HG02943 (cell line): Measurements from ENCODE around the gene MTMR12.

Experiments
- ATAC-seq: cut with Tn5 transposase; IDR thresholded peaks from one replicate; pipeline ENCODE4 v1.9.1; 2021; ENCODE audit warnings: mild to moderate bottlenecking, low read depth, moderate library complexity; ENCODE audit not compliant: unreplicated experiment

Gene MTMR12

DNA sequence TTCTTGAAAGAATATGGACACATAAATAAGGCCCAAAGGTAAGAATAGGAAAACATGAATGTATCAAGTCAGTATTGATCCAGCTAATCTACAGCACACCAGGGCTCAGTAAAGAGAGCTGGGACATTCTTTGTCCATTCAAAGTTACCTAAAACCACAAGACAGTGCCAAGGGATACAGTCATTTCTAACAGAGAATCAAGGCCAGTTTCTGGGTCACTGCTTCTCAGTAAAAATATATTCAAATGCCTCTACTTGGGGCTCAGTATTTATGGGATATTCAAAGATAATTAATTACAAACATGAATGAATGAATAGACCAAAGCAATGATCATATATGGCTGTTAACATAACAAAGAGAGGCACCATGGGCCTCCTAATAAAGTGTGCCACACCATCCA, 34.9 kb downstream of the MTMR12 start:
- no peak for ATAC-seq

DNA sequence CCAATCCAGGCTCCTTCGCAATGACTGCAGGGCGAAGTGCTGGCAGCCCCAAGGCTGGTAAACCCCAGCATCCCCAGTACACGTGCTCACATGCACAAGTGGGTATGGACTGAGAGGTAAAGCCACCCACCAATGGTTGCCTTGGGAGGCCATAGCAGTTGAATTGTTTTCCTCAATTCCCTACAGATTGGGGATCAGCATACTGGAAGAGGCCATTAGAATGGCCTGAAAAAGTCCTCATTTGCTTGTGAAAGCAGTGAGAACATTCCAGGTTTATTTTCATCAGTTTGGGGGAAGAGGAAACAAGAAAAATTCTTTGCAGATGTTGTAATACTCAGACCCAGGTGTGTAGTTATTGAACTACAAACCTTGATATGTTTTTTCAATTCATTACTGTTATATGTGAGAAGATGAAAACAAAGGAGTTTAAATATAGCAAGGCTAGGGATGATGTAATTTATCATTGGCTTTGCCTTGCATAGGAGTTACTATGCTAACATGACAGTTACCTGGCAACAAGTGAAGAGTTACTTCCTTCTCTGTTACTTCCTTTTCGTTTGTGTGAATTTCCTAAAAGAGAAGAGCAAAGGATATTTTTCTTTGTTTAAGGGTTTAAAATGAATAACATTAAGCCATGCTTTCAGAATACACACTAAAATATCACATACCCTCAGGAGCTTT, 36.4 kb downstream of the MTMR12 start:
- ATAC-seq, result no peak

DNA sequence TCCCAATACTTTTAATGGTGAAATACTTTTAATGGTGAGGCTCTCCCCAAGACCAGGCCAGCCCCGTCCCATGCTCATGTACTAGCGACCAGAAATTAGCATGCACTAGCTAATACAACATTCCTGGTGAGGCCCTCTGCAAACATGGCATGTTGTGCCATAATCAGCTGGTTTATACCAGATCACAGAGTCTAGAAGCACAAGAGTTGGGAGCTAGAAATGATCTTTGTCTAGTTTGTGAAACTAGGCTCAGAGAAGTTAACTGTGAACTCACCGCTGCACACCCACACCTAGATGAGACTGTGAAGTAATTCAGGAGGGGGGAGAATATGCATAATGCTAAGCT, 37.4 kb downstream of the MTMR12 start:
- no peak for ATAC-seq

DNA sequence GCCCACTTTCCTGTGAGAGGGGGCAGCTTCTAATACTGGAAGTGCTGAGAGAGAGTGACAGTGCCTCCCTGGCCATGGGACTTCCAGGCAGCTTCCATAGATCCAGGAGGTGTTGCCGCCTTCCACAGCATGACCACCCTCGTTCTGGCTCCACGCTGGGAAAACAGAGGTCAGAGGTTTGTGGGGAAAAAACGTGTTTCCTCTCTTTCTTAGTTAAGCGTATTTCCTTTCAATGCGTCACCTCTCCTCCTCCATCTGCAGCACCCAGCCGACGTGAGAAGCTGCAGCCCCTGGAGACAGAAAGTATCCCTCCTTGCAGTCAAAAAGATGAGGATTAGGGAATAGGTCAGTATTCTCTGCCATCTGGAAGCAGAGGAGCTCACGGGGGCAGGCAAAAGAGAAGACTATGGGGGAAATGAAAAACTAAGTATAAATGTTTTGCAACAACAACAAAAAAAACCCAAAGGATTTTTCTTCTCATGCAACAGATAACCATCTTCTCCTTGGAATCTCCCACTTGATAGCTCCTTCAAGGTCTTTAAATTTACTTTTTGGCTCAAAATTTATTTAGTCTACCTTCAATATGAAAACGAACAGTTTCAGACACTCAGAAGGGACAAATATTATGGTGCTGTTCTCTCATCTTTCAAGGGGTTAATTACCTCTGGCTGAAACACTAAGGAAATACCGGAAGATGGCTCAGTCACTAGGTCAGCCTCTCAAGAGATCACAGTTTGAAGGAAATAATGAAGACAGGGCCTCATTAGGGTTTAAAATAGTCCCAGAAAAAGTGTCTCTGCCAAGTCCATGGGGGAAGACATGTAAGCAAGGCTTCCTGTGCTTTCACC, 38.0 kb downstream of the MTMR12 start:
- ATAC-seq, result no peak

DNA sequence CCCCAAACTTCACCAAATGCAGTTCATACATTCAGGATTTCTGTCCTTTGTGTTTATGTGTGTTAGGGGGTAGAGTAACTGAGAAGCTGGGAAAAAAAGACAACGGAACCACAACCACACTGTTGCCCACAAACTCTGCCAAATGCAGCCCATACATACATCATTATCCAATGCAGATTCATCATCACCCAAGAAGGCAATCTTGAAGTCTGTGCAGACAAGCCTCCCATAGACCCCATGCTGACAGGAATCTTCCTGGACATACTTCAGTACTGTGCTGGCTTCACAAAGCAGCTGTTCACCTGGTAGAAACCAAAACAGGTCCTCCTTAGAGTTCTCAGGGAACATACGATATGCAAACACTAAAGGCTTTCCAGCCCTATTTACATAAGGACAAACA, 38.9 kb downstream of the MTMR12 start:
- no peak for ATAC-seq

DNA sequence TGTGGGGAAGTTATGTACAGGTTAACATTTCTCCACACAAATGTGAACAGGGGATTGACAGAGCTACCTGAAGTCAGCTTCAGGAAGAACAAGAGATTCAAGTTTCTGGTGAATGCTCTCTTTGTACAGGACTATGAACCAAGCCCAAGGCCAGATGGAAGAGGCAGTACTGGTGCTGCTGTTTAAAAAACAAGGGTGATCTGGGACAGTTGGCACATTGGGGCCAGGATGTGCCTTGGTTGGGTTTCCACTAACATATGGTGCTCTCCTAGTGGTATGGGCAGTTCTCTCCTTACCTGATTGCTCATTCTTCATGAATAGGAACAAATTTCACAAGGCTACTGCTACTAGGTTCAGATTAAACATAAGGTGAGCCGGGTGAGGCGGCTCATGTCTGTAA, 40.0 kb downstream of the MTMR12 start:
- no peak for ATAC-seq

DNA sequence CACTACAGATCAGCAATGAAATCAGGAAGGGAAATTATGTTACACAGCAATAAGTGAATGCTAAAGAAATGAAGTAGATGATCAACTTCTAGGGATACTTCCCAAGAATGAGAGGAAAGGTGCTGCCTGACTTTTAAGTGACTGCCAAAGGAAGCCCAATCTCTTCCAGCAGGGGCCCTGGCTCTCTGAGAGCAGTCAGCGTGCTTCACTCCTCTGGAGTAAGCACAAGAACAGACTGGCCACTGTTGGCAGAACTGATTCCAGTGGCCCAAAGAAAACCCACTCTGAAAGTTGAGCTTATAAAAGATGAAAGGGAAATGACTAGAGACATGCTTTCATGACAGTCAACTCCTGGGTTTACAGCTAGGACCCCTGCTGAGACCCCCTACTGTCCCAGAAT, 41.8 kb downstream of the MTMR12 start:
- no peak for ATAC-seq

DNA sequence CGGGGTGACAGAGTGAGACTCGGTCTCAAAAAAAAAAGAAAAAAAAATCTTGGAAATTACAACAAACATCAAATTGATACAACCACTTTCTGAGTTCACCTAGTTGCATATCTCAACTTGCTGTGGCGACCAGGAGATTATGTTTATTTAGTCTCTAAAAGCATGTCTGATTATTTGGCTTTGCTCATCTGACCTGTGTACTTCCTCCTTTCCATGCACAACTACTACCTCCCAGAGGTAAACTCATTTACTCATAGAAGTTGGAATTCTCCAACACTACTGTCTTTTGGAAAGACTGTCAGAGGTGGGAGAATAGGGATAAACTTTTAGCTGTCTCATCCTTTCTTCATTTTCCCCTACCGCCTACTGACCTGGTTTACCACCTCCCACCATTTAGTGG, 42.6 kb downstream of the MTMR12 start:
- ATAC-seq, result no peak

DNA sequence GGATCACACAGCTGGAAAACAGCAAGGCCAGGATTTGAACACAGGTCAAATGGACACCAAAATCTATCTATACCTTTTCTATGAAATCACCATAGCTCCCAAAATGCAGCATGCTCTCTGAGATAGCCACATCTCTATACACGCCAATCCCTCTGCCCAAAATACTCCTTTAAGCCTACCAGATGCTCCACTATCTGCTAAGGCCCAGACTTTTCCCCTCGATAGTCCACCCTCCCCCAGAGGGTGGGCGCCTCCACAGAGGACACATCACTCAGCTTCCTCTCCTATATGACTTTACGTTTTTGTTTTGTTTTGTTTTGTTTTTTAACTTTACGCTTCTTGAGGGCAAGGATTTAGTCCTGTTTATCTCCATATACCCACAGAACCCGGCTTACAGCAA, 46.8 kb downstream of the MTMR12 start:
- ATAC-seq, result no peak

DNA sequence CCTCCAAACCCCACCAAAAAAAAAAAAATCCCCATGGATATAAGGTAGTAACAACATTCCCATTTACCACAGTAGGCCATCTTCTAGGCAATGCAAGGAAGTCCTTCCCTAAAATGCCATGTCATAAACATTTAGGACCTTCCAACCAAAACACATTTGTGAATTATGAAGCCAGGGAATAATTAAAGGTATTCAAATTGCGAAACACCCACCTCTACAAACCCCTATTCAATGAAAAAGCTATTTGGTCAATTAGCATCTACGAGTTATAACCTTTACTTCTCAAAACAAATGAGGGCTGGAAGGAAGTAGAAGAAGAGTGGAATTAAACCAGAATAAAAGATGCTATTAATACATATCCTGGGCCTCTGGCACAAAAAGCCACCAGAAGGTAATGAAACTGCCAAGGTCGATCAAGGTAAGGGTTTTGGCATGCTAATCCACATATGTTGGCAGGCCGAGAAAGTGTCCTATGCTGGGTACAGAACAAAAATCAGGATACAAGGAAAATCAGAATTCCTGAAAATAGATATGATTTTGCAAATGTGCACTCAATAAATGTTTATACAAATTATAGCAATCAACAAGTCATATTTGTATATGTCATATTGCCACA, 47.7 kb downstream of the MTMR12 start:
- no peak for ATAC-seq

DNA sequence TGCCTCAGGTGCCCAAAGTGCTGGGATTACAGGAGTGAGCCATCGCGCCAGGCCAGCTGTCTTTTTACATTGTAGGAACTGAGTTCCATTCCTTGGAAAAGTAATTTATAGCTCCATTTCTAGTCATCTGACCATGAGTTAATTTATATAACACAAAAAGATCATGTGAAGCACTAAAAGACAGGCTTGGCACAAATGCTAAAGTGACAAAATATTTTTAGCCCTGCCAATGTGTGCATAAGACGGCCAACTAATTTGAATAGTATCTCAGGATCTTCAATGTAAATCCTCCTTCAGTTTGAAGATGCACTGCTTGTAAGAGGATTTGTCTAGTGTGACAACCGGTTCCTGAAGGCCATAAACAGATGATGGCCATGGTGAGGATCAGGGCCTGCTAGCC, 49.1 kb downstream of the MTMR12 start:
- no peak for ATAC-seq

DNA sequence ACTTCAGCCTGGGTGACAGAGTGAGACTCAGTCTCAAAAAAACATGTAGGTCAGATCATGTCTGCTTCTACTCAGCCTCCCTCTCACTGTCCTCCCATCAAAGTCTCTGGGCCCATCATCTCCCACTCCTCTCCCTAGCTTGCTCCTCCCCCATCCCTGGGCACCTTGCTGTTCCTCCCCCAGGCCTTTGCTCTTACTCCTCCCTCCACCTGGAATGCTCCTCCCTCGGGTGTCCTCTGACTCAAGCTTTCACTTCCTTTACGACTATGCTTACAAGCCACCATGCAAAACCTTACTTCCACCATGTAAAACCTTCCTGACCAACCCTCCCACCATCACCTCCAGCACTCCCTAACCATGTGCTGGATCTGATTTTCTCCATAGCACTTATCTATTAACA, 51.5 kb downstream of the MTMR12 start:
- ATAC-seq, result no peak

DNA sequence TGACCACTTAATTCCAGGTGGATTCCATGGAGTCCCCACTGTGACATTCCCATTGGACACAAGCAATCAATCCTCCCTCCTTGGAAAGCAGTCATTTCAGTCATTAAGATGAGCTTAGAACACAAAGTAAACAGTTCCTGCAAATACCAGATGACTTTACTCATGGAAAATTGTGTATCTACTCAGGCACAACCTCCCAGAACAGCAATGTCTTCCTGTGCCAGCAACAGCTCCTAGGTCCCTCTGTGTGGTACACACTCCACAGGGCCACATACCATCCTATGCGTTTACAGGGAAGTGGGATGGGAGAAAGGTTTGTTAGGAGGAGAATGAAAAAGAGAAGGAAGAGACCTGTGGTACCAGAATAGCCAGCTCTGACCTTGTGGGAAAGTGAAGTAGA, 53.7 kb downstream of the MTMR12 start:
- ATAC-seq, result no peak

DNA sequence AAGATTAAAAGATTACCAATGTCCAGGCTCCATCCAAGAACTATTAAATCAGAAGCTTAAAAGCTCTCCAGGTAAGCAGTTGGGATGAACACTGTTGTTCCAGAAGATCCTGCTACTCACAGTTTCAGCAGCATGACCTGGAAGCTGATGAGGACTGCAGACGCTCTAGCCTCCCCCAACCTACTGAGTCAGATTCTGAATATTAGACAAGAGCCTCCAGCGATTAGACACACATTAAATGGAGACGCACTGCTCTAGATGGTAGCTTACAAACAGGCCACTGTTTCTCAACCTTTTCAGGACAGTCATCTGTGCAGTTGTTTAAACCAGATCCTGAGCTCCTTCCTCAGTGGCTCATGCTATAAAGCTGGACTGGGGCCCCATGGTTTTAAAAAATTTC, 54.3 kb downstream of the MTMR12 start:
- ATAC-seq, result no peak

DNA sequence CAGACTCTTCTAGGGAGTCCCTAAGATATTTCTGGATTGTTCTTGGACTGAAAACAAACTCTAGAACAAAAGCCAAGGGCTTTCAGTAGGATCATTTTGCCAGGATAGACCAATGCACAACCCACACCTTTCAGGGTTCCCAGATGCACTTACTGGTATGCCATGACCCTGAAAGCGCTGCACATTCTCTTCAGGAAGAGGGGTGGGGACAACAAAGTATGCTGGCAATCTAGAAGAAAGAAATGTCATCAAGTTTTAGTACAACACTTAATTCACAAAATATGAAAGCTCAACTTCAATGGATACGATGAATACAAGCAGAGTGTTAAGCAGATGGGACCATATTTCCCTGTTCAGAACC, 57.2 kb downstream of the MTMR12 start:
- ATAC-seq, result no peak

DNA sequence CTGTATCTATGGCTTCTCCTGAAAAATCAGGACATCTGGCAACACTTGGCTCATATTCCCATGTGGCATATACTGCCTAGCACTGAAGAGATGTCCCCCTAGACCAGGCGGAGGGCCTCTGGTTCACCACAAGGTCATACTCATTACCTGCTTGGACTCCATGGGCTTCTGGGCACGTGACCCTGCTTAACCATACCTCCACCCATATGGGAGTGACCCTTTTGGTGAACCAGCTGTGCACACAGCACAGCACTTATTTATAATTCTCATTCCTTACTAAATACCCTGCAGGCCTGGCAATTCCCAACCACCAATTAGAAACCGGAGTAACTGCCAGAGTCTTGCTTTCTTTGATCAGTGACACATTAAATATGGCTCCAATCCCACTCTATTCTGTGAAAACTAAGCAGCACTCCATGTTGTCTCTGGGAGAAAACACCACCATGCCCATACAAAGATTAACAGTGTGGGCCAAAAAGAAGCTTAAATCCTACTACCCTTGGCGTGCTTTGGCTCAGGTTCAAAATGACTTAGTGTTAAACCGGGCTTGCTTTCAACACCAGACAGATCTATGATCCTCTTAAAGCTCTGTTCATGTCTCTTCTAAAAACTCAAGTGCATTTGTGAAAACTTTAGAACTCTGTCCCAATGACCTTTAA, 57.7 kb downstream of the MTMR12 start:
- ATAC-seq, result no peak

DNA sequence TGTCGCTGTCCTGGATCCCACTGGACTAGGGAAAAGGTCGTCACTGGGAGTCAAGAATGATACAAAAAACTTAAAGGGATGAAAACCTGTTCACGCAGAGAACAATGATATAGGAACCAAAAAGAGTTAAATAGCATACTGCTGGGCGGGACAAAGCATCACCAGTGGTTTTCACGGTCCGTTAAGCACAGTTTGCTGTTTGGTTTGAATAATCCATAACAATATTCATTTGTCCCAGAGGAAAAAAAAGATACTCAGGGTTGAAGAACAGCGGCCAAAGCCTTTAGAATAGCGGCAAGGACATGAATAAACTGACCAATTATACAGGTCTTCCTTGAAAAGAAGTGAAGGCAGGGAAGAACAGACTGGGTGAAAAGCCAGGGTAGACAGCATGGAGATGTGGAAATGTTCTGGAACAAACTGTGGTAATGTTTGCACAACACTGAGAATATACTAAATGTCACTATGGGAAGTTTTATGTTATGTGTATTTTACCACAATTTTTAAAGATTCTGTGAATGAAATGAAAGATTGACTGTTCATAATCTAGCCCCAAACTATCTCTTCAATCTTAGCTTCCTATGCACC, 60.8 kb downstream of the MTMR12 start:
- no peak for ATAC-seq

DNA sequence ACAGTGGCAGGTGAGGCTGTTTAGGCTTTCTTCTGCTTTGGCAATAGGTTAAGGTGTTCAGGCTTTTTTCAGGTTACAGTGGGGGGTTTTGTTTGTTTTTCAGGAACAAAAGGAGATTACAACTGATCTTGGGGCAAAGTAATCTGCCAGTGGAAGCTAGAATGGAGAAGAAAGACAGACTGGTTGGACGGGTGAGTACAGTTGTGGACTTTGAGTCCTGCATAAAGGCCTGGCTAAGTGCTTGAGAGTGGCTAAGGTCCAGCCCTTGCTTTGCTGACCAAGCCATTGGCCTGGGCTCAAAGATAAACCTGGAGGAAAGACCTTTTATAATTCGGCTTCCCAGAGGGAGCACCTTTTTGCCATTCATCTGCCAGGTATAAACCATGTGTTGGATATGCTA, 63.1 kb downstream of the MTMR12 start:
- ATAC-seq, result no peak

DNA sequence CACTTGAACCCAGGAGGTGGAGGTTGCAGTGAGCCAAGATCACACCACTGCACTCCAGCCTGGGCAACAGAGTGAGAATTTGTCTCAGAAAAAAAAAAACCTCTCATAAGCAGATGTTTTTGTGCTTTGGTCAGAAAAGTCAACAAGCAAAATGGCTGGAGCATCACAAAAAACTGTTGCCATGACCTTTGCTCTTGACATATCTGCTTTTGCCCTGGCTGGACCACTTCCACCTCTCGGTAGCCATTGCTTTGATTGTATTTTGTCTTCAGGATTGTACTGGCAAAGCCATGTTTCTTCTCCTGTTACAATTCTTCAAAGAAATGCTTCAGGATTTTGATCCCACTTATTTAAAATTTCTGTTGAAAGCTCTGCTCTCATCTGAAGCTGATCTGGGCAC, 67.0 kb downstream of the MTMR12 start:
- no peak for ATAC-seq

DNA sequence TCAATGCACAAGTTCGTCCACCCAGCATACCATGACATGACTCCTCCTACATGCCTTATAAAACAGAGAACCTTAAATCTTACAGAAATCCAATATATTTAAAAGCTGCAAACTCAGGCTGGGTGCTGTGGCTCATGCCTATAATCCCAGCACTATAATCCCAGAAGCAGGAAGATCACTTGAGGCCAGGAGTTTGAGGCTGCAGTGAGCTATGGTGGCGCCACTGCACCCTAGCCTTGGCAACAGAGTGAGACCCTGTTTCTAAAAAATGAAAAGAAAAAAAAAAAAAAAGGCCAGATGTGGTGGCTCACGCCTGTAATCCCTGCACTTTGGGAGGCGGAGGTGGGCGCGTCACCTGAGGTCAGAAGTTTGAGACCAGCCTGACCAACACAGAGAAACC, 68.7 kb downstream of the MTMR12 start:
- no peak for ATAC-seq
